HK-2 (cell line): ENCODE data around the gene CFAP298.
"Not testable (repeated sequence)": the region's sequence is repeated elsewhere in the genome, so short reads cannot be mapped to it uniquely, and the experiment has no call there.

ENCODE experiments used
- DNase-seq: peaks from one replicate; pipeline ENCODE4 v3.0.0-alpha.2; 2018; ENCODE audit not compliant: unreplicated experiment

Gene CFAP298

GRCh38 chr21:32566741-32567389, 45.3 kb downstream of the CFAP298 start:
- no peak for DNase-seq

GRCh38 chr21:32565856-32566465, 46.2 kb downstream of the CFAP298 start:
- no peak for DNase-seq

- no peak for DNase-seq
Observed at GRCh38 chr21:32562915-32563314, 49.3 kb downstream of the CFAP298 start.

GRCh38 chr21:32562426-32562825, 49.8 kb downstream of the CFAP298 start:
- DNase-seq = no peak

- DNase-seq = not testable (repeated sequence)
Observed at GRCh38 chr21:32561476-32561875, 50.7 kb downstream of the CFAP298 start.

- no peak for DNase-seq
Observed at GRCh38 chr21:32560896-32561295, 51.3 kb downstream of the CFAP298 start.

GRCh38 chr21:32559006-32559610, 53.1 kb downstream of the CFAP298 start:
- DNase-seq = no peak

GRCh38 chr21:32558106-32558505, 54.1 kb downstream of the CFAP298 start:
- no peak for DNase-seq

GRCh38 chr21:32554832-32555638, 57.1 kb downstream of the CFAP298 start:
- DNase-seq = no peak

- DNase-seq = no peak
Observed at GRCh38 chr21:32549886-32550285, 62.3 kb downstream of the CFAP298 start.

GRCh38 chr21:32549440-32549839, 62.7 kb downstream of the CFAP298 start:
- DNase-seq = no peak
